ENCODE measurements around the gene NOL6. TPM values are rescaled to one million over a fixed set of nuclear protein-coding genes. Genes with fewer than 3 reads are reported as not detected.

Gene NOL6
- total RNA-seq, 1 experiment from 2014 or later: 54.4 TPM

- no peak for DNase-seq (ENCODE audit: low spot score)
Observed at GRCh38 chr9:33453286-33453860, 20.4 kb downstream of the NOL6 start.

- peak; percentile 72 for DNase-seq (ENCODE audit: low spot score)
Observed at GRCh38 chr9:33452828-33453271, 20.9 kb downstream of the NOL6 start.

- DNase-seq (ENCODE audit: low spot score): no peak
Observed at GRCh38 chr9:33450621-33451146, 23.0 kb downstream of the NOL6 start.

GRCh38 chr9:33449715-33450114, 24.0 kb downstream of the NOL6 start:
- no peak for DNase-seq (ENCODE audit: low spot score)

GRCh38 chr9:33447799-33448553, 25.7 kb downstream of the NOL6 start:
- DNase-seq (ENCODE audit: low spot score): no peak

- peak; percentile 66 for DNase-seq (ENCODE audit: low spot score)
Observed at GRCh38 chr9:33446946-33447798, 26.6 kb downstream of the NOL6 start, which contains the start of gene AQP3. Gene AQP3, minus strand, starts transcription at chr9:33447593. Its CDS starts 63 bp downstream, at chr9:33447530.

- DNase-seq (ENCODE audit: low spot score): peak; percentile 46
Observed at GRCh38 chr9:33446240-33446945, 27.3 kb downstream of the NOL6 start.

GRCh38 chr9:33445389-33446239, 28.1 kb downstream of the NOL6 start:
- DNase-seq (ENCODE audit: low spot score): peak; percentile 56

- no peak for DNase-seq (ENCODE audit: low spot score)
Observed at GRCh38 chr9:33443464-33444154, 30.1 kb downstream of the NOL6 start.

GRCh38 chr9:33443047-33443446, 30.7 kb downstream of the NOL6 start:
- DNase-seq (ENCODE audit: low spot score): no peak

GRCh38 chr9:33442125-33442524, 31.6 kb downstream of the NOL6 start:
- DNase-seq (ENCODE audit: low spot score): no peak

- no peak for DNase-seq (ENCODE audit: low spot score)
Observed at GRCh38 chr9:33440609-33441008, 33.1 kb downstream of the NOL6 start.

- DNase-seq (ENCODE audit: low spot score): no peak
Observed at GRCh38 chr9:33440204-33440603, 33.5 kb downstream of the NOL6 start.

- DNase-seq (ENCODE audit: low spot score): no peak
Observed at GRCh38 chr9:33439731-33440130, 34.0 kb downstream of the NOL6 start.

GRCh38 chr9:33438926-33439680, 34.6 kb downstream of the NOL6 start:
- DNase-seq (ENCODE audit: low spot score): no peak

- no peak for DNase-seq (ENCODE audit: low spot score)
Observed at GRCh38 chr9:33437898-33438297, 35.8 kb downstream of the NOL6 start.

GRCh38 chr9:33437205-33437604, 36.5 kb downstream of the NOL6 start:
- no peak for DNase-seq (ENCODE audit: low spot score)

- no peak for DNase-seq (ENCODE audit: low spot score)
Observed at GRCh38 chr9:33436445-33436844, 37.3 kb downstream of the NOL6 start.

- no peak for DNase-seq (ENCODE audit: low spot score)
Observed at GRCh38 chr9:33435821-33436277, 37.9 kb downstream of the NOL6 start.

Data from HT-29 (cell line).